VCaP (cell line): ENCODE data around the gene MFSD11.

Experiments
- H3K27ac ChIP-seq: fragments of 450-650 bp; 2 replicates; pipeline ENCODE4 v1.5.1; 2017
- CTCF ChIP-seq: fragments of 450-650 bp; conservative IDR thresholded peaks from 2 replicates; pipeline ENCODE4 v1.5.1; 2017; ENCODE audit warnings: mild to moderate bottlenecking, moderate library complexity

The MFSD11 gene

GRCh38 chr17:76702941-76703637 is 34.8 kb upstream of the MFSD11 start:
- TF ChIP-seq CTCF = no peak

GRCh38 chr17:76704805-76705204 is 33.1 kb upstream of the MFSD11 start:
- no peak overlapping the region for H3K27ac ChIP-seq
- no peak for TF ChIP-seq CTCF

More at GRCh38 chr17:76702941-76703637, 34.8 kb upstream of the MFSD11 start:
- H3K27ac ChIP-seq = no peak overlapping the region

GRCh38 chr17:76706817-76707216 is 31.1 kb upstream of the MFSD11 start:
- TF ChIP-seq CTCF = no peak
- H3K27ac ChIP-seq = no peak overlapping the region

GRCh38 chr17:76707985-76708807 is 29.7 kb upstream of the MFSD11 start:
- no peak overlapping the region for H3K27ac ChIP-seq
- no peak for TF ChIP-seq CTCF

GRCh38 chr17:76709077-76709950 is 28.6 kb upstream of the MFSD11 start:
- no peak for TF ChIP-seq CTCF
- H3K27ac ChIP-seq = no peak overlapping the region

GRCh38 chr17:76709951-76710862 is 27.7 kb upstream of the MFSD11 start:
- peak overlapping the region; percentile 55; the same call in 1 of the 2 replicates for H3K27ac ChIP-seq
